Nephron progenitor cell (in vitro differentiated cells): Measurements from ENCODE around the gene CCDC146.
"Not testable (repeated sequence)": the region's sequence is repeated elsewhere in the genome, so short reads cannot be mapped to it uniquely, and the experiment has no call there.

ENCODE experiments used
- DNase-seq: peaks from one replicate; pipeline ENCODE4 v3.0.0; 2021
- H3K27ac Mint-ChIP-seq: 2 replicates; pipeline ENCODE4 v1.8.0; 2021; ENCODE audit warnings: mild to moderate bottlenecking, moderate library complexity, mixed read lengths
- H3K27me3 Mint-ChIP-seq: 2 replicates; pipeline ENCODE4 v1.8.0; 2021; ENCODE audit warnings: mild to moderate bottlenecking, low read depth, mixed read lengths; ENCODE audit not compliant: poor library complexity
- H3K36me3 Mint-ChIP-seq: 2 replicates; pipeline ENCODE4 v1.8.0; 2021; ENCODE audit warnings: low read depth, mixed read lengths
- H3K4me1 Mint-ChIP-seq: 2 replicates; pipeline ENCODE4 v1.8.0; 2021; ENCODE audit warnings: mixed read lengths
- H3K4me3 Mint-ChIP-seq: 2 replicates; pipeline ENCODE4 v1.8.0; 2021; ENCODE audit warnings: mild to moderate bottlenecking, moderate library complexity, mixed read lengths
- H3K9me3 Mint-ChIP-seq: 2 replicates; pipeline ENCODE4 v1.8.0; 2021; ENCODE audit warnings: mild to moderate bottlenecking, moderate library complexity, mixed read lengths
- CTCF ChIP-seq: fragments of 200-600 bp; sonication (generic); IDR thresholded peaks from 2 replicates; pipeline ENCODE4 v1.5.0; 2021; ENCODE audit warnings: antibody characterized with exemption

Gene CCDC146

GRCh38 chr7:77327932-77328628 is 205.7 kb downstream of the CCDC146 start:
- H3K4me3 Mint-ChIP-seq, result no peak overlapping the region
- DNase-seq, result no peak
- peaks cover 38% of the 10 kb centered on the region for H3K4me1 Mint-ChIP-seq
- no peaks in the 10 kb centered on the region for H3K27me3 Mint-ChIP-seq
- no peaks in the 10 kb centered on the region for H3K36me3 Mint-ChIP-seq
- no peaks in the 10 kb centered on the region for H3K9me3 Mint-ChIP-seq
- TF ChIP-seq CTCF, result no peak
- peak overlapping the region; percentile 5 for H3K27ac Mint-ChIP-seq

- no peaks in the 10 kb centered on the region for H3K27me3 Mint-ChIP-seq
- H3K9me3 Mint-ChIP-seq, result no peaks in the 10 kb centered on the region
- H3K27ac Mint-ChIP-seq, result no peak overlapping the region
- no peak for TF ChIP-seq CTCF
- peaks cover 38% of the 10 kb centered on the region for H3K4me1 Mint-ChIP-seq
- no peaks in the 10 kb centered on the region for H3K36me3 Mint-ChIP-seq
- DNase-seq, result no peak
- H3K4me3 Mint-ChIP-seq, result no peak overlapping the region
Observed at GRCh38 chr7:77328669-77329068, 206.3 kb downstream of the CCDC146 start.

GRCh38 chr7:77329466-77330168 is 207.2 kb downstream of the CCDC146 start:
- no peak for DNase-seq
- TF ChIP-seq CTCF, result no peak
- no peaks in the 10 kb centered on the region for H3K9me3 Mint-ChIP-seq
- H3K4me3 Mint-ChIP-seq, result no peak overlapping the region
- H3K4me1 Mint-ChIP-seq, result peaks cover 38% of the 10 kb centered on the region
- H3K27ac Mint-ChIP-seq, result no peak overlapping the region
- no peaks in the 10 kb centered on the region for H3K27me3 Mint-ChIP-seq
- no peaks in the 10 kb centered on the region for H3K36me3 Mint-ChIP-seq

- Mint-ChIP-seq H3K4me1 (peaks cover 38% of the 10 kb centered on the region), H3K27ac (no peak overlapping the region)
- TF ChIP-seq CTCF, result no peak
Observed at GRCh38 chr7:77330169-77330882, 207.9 kb downstream of the CCDC146 start.

GRCh38 chr7:77331938-77332695 is 209.7 kb downstream of the CCDC146 start:
- Mint-ChIP-seq H3K36me3 (no peaks in the 10 kb centered on the region), H3K9me3 (no peaks in the 10 kb centered on the region), H3K27ac (no peak overlapping the region), H3K27me3 (peaks cover 4% of the 10 kb centered on the region), H3K4me1 (peaks cover 30% of the 10 kb centered on the region), H3K4me3 (no peak overlapping the region)
- peak; percentile 61 for TF ChIP-seq CTCF
- peak; percentile 54 for DNase-seq

More at GRCh38 chr7:77330169-77330882, 207.9 kb downstream of the CCDC146 start:
- DNase-seq, result no peak
- Mint-ChIP-seq H3K9me3 (no peaks in the 10 kb centered on the region), H3K36me3 (no peaks in the 10 kb centered on the region), H3K4me3 (no peak overlapping the region), H3K27me3 (no peaks in the 10 kb centered on the region)

- H3K9me3 Mint-ChIP-seq, H3K36me3 Mint-ChIP-seq, DNase-seq, H3K4me3 Mint-ChIP-seq, H3K27ac Mint-ChIP-seq, H3K27me3 Mint-ChIP-seq: not testable (repeated sequence)
- H3K4me1 Mint-ChIP-seq, result peaks cover 24% of the 10 kb centered on the region
Observed at GRCh38 chr7:77334039-77334438, 211.6 kb downstream of the CCDC146 start.
